Loucy (cell line): ENCODE measurements around the gene LYPD5.

Experiments
- H2AFZ ChIP-seq: fragments of 200-600 bp; sonication (generic); 2 replicates; pipeline ENCODE4 v1.6.0; 2016; ENCODE audit warnings: antibody characterized with exemption, mild to moderate bottlenecking, low read length, moderate library complexity
- H3F3A ChIP-seq: fragments of 200-600 bp; 2 replicates; pipeline ENCODE4 v1.6.0; 2016; ENCODE audit warnings: antibody characterized with exemption, low read depth, mild to moderate bottlenecking
- H3K27me3 ChIP-seq: fragments of 200-600 bp; sonication (generic); 2 replicates; pipeline ENCODE4 v1.6.1; 2014; ENCODE audit warnings: low read length, mild to moderate bottlenecking; ENCODE audit not compliant: insufficient read depth, poor library complexity, severe bottlenecking
- H3K36me3 ChIP-seq: fragments of 200-600 bp; sonication (generic); 2 replicates; pipeline ENCODE4 v1.6.1; 2016; ENCODE audit warnings: low read length; ENCODE audit not compliant: insufficient read depth
- H3K4me1 ChIP-seq: fragments of 200-600 bp; sonication (generic); 2 replicates; pipeline ENCODE4 v1.5.1; 2014; ENCODE audit warnings: low read length, mild to moderate bottlenecking; ENCODE audit not compliant: insufficient read depth, poor library complexity, severe bottlenecking
- H3K4me2 ChIP-seq: fragments of 200-600 bp; sonication (generic); 2 replicates; pipeline ENCODE4 v1.6.0; 2014; ENCODE audit warnings: antibody characterized with exemption, low read length, low read depth, mild to moderate bottlenecking; ENCODE audit not compliant: poor library complexity, severe bottlenecking
- H3K4me3 ChIP-seq: fragments of 200-600 bp; sonication (generic); 2 replicates; pipeline ENCODE4 v1.5.1; 2014; ENCODE audit warnings: low read length, mild to moderate bottlenecking, mixed read lengths; ENCODE audit not compliant: poor library complexity, severe bottlenecking
- H3K79me2 ChIP-seq: fragments of 200-600 bp; sonication (generic); 2 replicates; pipeline ENCODE4 v1.6.1; 2014; ENCODE audit warnings: low read length; ENCODE audit not compliant: insufficient read depth
- H3K9ac ChIP-seq: fragments of 200-600 bp; sonication (generic); 2 replicates; pipeline ENCODE4 v1.6.0; 2014; ENCODE audit warnings: mild to moderate bottlenecking, low read depth, low read length, moderate library complexity; ENCODE audit not compliant: poor library complexity, severe bottlenecking
- H3K9me2 ChIP-seq: fragments of 200-600 bp; sonication (generic); replicated peaks from 2 replicates; pipeline ENCODE4 v1.6.1; 2016; ENCODE audit warnings: low read depth, low read length, mixed read lengths
- H3K9me3 ChIP-seq: fragments of 200-600 bp; sonication (generic); 2 replicates; pipeline ENCODE4 v1.6.1; 2014; ENCODE audit warnings: mild to moderate bottlenecking, antibody characterized with exemption, low read length, low read depth; ENCODE audit not compliant: insufficient read depth
- H4K20me1 ChIP-seq: fragments of 200-600 bp; sonication (generic); 2 replicates; pipeline ENCODE4 v1.6.0; 2014; ENCODE audit warnings: antibody characterized with exemption, low read length, mild to moderate bottlenecking; ENCODE audit not compliant: insufficient read depth, poor library complexity, severe bottlenecking
- EZH2phosphoT487 ChIP-seq: fragments of 200-600 bp; IDR thresholded peaks from 2 replicates; pipeline ENCODE4 v1.6.1; 2018; ENCODE audit warnings: antibody characterized with exemption, mild to moderate bottlenecking, moderate library complexity, borderline replicate concordance
- TF ChIP-seq, protein P1 (sequence below): fragments of 200-600 bp; sonication (generic); conservative IDR thresholded peaks from 2 replicates; pipeline ENCODE4 v1.5.1; 2014; ENCODE audit warnings: mild to moderate bottlenecking, antibody characterized with exemption, low read length

The LYPD5 gene

DNA sequence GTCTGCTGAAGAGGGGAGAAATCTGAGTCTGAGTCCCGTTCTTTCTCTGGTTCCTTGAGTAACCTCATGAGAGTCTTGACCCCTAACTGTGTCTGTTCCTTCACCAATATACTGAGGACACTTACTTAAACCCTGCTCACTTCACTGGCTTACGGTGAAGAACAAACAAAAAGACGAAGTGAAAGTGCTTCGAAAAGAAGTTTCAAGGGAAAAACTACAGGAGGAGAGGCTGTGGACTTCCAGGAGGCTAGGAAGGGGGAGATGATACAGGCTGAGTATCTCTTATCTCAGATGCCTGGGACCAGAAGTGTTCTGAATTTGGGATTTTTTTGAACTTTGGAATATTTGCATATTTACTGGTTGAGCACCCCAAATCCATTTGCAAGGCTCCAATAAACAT, 53.6 kb downstream of the LYPD5 start:
- no peak overlapping the region for H3K4me2 ChIP-seq
- H3K79me2 ChIP-seq, result peaks cover 26% of the 10 kb centered on the region
- no peaks in the 10 kb centered on the region for H3F3A ChIP-seq
- no peak overlapping the region for H2AFZ ChIP-seq
- no peaks in the 10 kb centered on the region for H3K9me3 ChIP-seq
- H3K36me3 ChIP-seq, result peaks cover 55% of the 10 kb centered on the region; the same call in 1 of the 2 replicates
- peak overlapping the region; percentile 12 for H3K9ac ChIP-seq
- TF ChIP-seq EZH2phosphoT487, result no peak
- TF ChIP-seq, protein P1, sequence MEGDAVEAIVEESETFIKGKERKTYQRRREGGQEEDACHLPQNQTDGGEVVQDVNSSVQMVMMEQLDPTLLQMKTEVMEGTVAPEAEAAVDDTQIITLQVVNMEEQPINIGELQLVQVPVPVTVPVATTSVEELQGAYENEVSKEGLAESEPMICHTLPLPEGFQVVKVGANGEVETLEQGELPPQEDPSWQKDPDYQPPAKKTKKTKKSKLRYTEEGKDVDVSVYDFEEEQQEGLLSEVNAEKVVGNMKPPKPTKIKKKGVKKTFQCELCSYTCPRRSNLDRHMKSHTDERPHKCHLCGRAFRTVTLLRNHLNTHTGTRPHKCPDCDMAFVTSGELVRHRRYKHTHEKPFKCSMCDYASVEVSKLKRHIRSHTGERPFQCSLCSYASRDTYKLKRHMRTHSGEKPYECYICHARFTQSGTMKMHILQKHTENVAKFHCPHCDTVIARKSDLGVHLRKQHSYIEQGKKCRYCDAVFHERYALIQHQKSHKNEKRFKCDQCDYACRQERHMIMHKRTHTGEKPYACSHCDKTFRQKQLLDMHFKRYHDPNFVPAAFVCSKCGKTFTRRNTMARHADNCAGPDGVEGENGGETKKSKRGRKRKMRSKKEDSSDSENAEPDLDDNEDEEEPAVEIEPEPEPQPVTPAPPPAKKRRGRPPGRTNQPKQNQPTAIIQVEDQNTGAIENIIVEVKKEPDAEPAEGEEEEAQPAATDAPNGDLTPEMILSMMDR, result no peak
- H3K9me2 ChIP-seq, result no peaks in the 10 kb centered on the region
- H3K4me3 ChIP-seq, result no peak overlapping the region
- peaks cover 16% of the 10 kb centered on the region for H4K20me1 ChIP-seq
- peaks cover 13% of the 10 kb centered on the region for H3K4me1 ChIP-seq
- H3K27me3 ChIP-seq, result no peaks in the 10 kb centered on the region

DNA sequence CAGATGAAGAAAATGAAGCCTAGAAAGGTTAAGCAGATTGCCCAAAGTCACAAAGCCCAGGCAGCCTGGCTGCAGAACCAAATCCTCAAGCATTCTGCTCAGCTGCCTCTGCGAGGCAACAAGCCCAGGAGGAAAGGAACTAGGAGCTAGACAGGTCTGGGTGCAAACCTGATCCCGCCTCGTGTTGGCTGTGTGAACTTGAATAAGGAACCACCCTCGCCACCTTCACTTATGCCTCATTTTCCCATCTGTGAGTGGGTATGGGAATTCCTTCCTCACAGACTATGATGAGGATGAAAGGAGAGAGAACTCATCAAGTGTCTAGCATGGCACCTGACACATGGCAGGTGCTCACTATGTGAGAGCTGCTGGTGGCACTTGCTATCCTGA, 54.0 kb downstream of the LYPD5 start:
- H3K9ac ChIP-seq, result peak overlapping the region; percentile 12
- no peak overlapping the region for H3K4me3 ChIP-seq
- TF ChIP-seq, protein P1, result no peak
- TF ChIP-seq EZH2phosphoT487, result no peak
- H3F3A ChIP-seq, result no peaks in the 10 kb centered on the region
- no peak overlapping the region for H2AFZ ChIP-seq
- H3K9me3 ChIP-seq, result no peaks in the 10 kb centered on the region
- H3K4me2 ChIP-seq, result no peak overlapping the region
- no peaks in the 10 kb centered on the region for H3K9me2 ChIP-seq
- peaks cover 21% of the 10 kb centered on the region for H3K79me2 ChIP-seq
- peaks cover 10% of the 10 kb centered on the region for H3K4me1 ChIP-seq
- H3K27me3 ChIP-seq, result no peaks in the 10 kb centered on the region
- peaks cover 11% of the 10 kb centered on the region for H4K20me1 ChIP-seq
- peaks cover 57% of the 10 kb centered on the region; the same call in 1 of the 2 replicates for H3K36me3 ChIP-seq

DNA sequence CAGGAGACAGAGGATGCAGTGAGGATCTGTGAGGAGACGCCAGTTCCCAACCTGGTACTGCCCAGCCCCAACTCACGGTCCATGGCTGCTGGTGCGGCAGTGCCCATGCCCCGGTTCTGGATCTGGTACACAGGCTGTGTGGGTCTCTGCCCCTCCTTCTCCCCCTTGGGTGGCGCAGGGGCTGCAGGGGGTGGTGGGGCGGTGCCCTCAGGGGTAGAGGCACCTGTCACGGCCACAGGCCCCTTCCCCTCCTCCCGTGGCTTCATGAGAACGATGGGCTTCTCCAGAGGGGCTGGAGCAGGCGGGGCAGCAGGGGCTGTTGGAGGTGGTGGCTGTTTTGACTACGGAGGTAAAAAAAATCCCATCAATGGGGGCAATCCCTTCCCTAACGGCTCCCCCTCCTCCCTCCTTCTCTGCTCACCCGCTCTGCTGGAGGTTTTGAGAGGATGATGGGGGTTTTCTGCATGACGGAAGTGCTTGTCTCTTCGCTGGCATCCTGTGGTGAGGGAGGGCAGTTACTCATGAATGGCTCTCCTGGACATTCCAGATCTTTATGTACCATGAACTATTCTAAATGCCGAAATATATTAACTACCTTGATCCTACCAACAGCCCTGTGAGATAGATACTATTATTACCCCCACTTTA, 54.6 kb downstream of the LYPD5 start:
- Histone ChIP-seq H3K9me3 (no peaks in the 10 kb centered on the region), H3K36me3 (peaks cover 62% of the 10 kb centered on the region; the same call in 1 of the 2 replicates), H3K4me3 (no peak overlapping the region), H2AFZ (no peak overlapping the region), H3F3A (no peaks in the 10 kb centered on the region), H3K79me2 (peaks cover 16% of the 10 kb centered on the region), H3K9ac (peak overlapping the region; percentile 12), H3K4me2 (no peak overlapping the region), H3K9me2 (no peaks in the 10 kb centered on the region), H3K4me1 (peaks cover 6% of the 10 kb centered on the region), H4K20me1 (peaks cover 6% of the 10 kb centered on the region), H3K27me3 (no peaks in the 10 kb centered on the region)
- TF ChIP-seq EZH2phosphoT487, result no peak
- TF ChIP-seq, protein P1, result no peak
